ENCODE results near the gene ARHGAP4.

ARHGAP4 gene

DNA sequence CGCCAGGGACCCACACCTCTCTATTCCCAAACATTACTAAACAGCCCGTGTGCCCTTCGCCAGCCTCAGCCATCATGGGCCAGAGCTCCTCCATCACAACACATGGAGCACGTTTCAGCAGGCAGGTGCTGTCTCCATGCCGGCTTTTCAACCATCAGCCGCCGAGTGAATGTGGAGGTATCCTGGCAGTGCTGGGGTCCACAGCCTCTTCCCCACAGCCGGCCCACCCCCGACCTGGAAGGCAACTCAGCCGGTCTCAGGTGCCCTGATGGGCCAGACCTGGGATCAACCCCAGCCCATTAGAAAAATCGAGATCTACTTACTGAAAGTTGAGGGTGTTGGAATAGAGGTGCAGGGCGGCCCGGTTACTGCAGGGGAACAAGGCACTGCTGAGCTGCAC is 5.7 kb upstream of the ARHGAP4 start:
- intact Hi-C loops (cut with micrococcal nuclease): no loop called here
- H3K4me1 Mint-ChIP-seq (ENCODE audit: low read depth): peaks cover 50% of the 10 kb centered on the region
- H3K27me3 Mint-ChIP-seq: no peaks in the 10 kb centered on the region
- H3K27ac Mint-ChIP-seq: peak overlapping the region; percentile 95
- no peak overlapping the region for H3K4me3 Mint-ChIP-seq
- H3K9me3 Mint-ChIP-seq: no peaks in the 10 kb centered on the region
- peaks cover 59% of the 10 kb centered on the region for H3K36me3 Mint-ChIP-seq (ENCODE audit: low read depth)

DNA sequence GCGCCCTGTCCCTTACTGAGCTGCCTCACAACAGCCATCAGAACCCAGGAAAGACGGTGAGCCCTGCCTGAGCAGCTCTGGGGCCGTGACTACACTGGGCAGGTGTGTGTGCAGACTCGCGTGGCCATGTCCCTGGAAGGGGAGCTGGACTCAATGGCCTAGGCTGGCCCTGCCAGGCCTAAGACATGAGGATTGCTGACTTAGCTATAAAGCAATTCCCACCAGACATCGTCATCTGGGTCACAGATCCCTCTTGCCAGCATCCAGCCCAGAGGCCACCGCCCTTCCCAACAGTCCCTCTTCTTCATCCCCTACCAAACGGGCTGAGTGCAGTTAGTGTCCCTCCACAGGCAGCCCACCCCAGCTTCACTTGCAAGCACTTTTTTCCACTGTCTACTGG is 5.1 kb upstream of the ARHGAP4 start:
- peak overlapping the region; percentile 95 for H3K27ac Mint-ChIP-seq
- H3K9me3 Mint-ChIP-seq: no peaks in the 10 kb centered on the region
- peaks cover 60% of the 10 kb centered on the region for H3K36me3 Mint-ChIP-seq (ENCODE audit: low read depth)
- H3K4me3 Mint-ChIP-seq: no peak overlapping the region
- H3K27me3 Mint-ChIP-seq: no peaks in the 10 kb centered on the region
- intact Hi-C loops (cut with micrococcal nuclease): no loop called here
- H3K4me1 Mint-ChIP-seq (ENCODE audit: low read depth): peaks cover 51% of the 10 kb centered on the region

DNA sequence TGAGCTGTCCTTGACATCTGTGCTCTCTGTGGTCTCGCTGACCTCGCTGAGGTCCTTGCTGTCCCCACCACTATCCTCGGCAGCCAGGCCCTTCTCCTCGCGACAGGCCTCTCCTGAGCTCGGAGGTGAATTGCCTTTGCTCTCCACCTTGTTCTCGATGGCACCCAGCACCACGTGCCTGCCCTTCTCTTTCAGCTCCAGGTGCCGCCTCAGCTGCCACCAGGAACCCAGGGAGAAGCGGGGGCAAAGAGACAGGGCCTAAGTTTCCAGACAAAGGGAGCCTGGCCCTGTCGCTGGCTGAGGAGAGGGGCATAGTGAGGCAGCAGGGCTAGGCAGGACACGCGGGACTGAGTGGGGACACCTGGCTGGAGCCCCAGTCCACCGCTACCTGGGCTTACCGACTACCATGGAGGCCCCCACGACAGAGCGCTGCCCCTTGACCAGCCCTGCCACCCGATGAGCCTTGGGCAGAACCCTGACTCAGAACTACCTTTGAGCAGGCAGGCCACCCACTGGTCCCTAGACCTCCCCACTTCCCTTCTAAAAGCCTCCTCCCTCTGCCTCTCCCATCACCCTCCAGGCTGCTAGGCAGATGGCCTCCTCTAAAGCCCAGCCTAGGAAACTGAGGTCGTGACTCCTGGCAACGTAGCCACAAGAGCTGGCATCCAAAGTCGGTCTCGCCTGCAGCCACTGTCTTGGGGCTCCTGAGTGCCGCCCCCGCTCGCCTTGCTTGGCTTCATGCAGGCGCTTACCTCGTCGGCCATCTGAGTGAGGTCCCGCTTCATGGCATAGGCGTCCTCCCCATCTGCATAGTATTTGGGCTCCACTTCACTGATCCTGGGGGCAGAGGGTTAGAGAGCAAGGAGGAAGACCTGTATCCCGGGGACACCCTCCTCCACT is 4.2 kb upstream of the ARHGAP4 start:
- Mint-ChIP-seq H3K4me3 (no peak overlapping the region), H3K9me3 (no peaks in the 10 kb centered on the region)
- intact Hi-C loops (cut with micrococcal nuclease): no loop called here

DNA sequence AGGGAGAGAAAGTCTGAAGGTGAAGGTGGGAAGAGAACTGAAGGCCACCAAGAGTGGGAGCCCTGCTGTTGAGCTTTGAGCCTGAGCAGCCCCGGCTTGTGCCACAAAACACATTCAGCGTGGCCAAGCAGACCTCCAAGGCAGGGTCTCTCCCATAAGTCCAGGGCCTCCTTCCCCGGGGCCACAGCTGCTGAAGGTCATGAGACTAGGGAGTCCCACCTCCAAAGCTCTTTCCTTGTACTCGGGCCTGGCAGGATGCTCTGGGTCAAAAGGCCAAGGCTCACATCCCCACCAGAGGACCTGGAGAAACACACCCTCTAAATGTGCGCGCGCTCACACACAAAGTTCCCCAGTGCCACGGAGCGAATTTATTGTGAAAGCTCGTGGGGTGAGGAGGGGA is 3.5 kb upstream of the ARHGAP4 start:
- H3K4me3 Mint-ChIP-seq: no peak overlapping the region
- H3K36me3 Mint-ChIP-seq (ENCODE audit: low read depth): peaks cover 70% of the 10 kb centered on the region
- intact Hi-C loops (cut with micrococcal nuclease): no loop called here
- H3K27ac Mint-ChIP-seq: peak overlapping the region; percentile 95
- H3K27me3 Mint-ChIP-seq: no peaks in the 10 kb centered on the region
- no peaks in the 10 kb centered on the region for H3K9me3 Mint-ChIP-seq
- peaks cover 51% of the 10 kb centered on the region for H3K4me1 Mint-ChIP-seq (ENCODE audit: low read depth)

More for the DNA sequence above, 4.2 kb upstream of the ARHGAP4 start:
- no peaks in the 10 kb centered on the region for H3K27me3 Mint-ChIP-seq
- peak overlapping the region; percentile 95 for H3K27ac Mint-ChIP-seq
- peaks cover 51% of the 10 kb centered on the region for H3K4me1 Mint-ChIP-seq (ENCODE audit: low read depth)
- H3K36me3 Mint-ChIP-seq (ENCODE audit: low read depth): peaks cover 67% of the 10 kb centered on the region

DNA sequence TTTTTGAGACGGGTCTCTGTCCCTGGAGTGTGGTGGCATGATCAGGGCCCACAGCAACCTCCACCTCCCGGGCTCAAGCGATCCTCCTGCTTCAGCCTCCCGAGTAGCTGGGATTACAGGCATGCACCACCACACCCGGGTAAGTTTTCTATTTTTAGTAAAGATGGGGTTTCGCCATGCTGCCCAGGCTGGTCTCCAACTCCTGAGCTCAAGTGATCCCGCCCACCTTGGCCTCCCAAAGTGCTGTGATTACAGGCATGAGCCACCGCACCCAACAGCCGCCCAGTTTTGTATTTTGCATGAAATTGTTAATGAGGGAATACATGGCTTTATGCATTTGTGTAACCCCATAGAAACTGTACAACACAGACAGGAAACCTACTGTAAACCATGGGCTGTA is 2.8 kb upstream of the ARHGAP4 start:
- H3K4me3 Mint-ChIP-seq: peak overlapping the region; percentile 37
- H3K9me3 Mint-ChIP-seq: no peaks in the 10 kb centered on the region
- peaks cover 50% of the 10 kb centered on the region for H3K4me1 Mint-ChIP-seq (ENCODE audit: low read depth)
- H3K27me3 Mint-ChIP-seq: no peaks in the 10 kb centered on the region
- H3K27ac Mint-ChIP-seq: peak overlapping the region; percentile 95
- intact Hi-C loops (cut with micrococcal nuclease): no loop called here
- H3K36me3 Mint-ChIP-seq (ENCODE audit: low read depth): peaks cover 72% of the 10 kb centered on the region

DNA sequence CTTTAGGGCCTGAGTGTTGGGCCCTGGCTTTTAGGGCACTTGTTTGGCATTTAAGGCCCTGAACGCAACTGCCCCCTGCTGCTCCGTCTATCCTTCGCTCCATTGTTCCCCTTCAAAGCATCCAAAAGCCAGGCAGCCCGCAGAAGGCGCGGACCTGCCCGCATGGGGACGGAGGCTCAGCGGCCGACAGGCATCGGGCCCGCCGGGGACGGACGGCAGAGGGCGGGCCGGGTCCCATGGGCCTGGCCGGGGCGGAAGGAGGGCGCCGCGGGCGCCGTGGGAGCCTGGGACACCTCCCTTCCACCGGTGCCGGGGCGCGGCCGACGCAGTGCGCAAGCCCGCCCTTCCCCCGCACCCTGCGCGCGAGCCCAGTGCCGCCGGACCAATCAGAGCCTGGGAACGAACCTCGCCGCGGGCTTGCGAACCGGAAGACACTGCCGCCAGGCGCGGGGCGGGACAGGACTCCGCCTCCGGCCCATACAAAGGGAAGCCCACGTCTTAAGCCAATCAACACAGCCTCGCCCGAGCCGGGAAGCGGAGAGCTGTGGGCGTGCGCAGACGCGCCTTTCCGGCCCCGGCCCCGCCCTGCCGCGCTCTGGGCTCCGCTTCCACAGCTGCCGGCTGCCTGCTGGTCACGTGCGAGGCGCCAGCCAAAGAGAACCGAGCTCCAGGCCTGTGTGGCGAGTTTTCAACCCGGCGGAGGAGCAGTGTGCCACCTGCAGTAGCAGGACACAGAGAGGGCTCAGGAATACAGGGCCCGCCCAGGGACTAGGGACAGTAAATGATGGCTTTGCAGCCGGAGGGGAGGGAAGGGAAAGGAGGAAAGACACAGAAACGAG is 2.1 kb upstream of the ARHGAP4 start:
- H3K4me1 Mint-ChIP-seq (ENCODE audit: low read depth): peaks cover 54% of the 10 kb centered on the region
- H3K27me3 Mint-ChIP-seq: no peaks in the 10 kb centered on the region
- no peaks in the 10 kb centered on the region for H3K9me3 Mint-ChIP-seq
- H3K27ac Mint-ChIP-seq: peak overlapping the region; percentile 95
- peak overlapping the region; percentile 85 for H3K4me3 Mint-ChIP-seq
- peaks cover 75% of the 10 kb centered on the region for H3K36me3 Mint-ChIP-seq (ENCODE audit: low read depth)
- intact Hi-C loops (cut with micrococcal nuclease): no loop called here

DNA sequence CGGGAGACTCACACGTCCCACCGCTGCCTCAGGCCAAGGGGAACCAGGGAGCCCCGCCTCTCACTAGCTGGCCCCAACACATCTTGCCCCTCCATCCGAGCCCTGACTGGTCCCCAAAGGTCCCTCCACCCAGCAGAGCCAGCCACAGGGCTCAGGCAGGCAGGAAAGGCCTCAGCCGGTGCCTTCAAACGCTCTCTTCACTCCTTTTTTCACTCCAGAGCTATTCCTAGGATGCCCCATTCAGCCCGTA is 1.5 kb upstream of the ARHGAP4 start:
- no peaks in the 10 kb centered on the region for H3K27me3 Mint-ChIP-seq
- H3K9me3 Mint-ChIP-seq: no peaks in the 10 kb centered on the region
- peak overlapping the region; percentile 85 for H3K4me3 Mint-ChIP-seq
- H3K4me1 Mint-ChIP-seq (ENCODE audit: low read depth): peaks cover 59% of the 10 kb centered on the region
- peaks cover 75% of the 10 kb centered on the region for H3K36me3 Mint-ChIP-seq (ENCODE audit: low read depth)
- H3K27ac Mint-ChIP-seq: peak overlapping the region; percentile 95
- intact Hi-C loops (cut with micrococcal nuclease): no loop called here

DNA sequence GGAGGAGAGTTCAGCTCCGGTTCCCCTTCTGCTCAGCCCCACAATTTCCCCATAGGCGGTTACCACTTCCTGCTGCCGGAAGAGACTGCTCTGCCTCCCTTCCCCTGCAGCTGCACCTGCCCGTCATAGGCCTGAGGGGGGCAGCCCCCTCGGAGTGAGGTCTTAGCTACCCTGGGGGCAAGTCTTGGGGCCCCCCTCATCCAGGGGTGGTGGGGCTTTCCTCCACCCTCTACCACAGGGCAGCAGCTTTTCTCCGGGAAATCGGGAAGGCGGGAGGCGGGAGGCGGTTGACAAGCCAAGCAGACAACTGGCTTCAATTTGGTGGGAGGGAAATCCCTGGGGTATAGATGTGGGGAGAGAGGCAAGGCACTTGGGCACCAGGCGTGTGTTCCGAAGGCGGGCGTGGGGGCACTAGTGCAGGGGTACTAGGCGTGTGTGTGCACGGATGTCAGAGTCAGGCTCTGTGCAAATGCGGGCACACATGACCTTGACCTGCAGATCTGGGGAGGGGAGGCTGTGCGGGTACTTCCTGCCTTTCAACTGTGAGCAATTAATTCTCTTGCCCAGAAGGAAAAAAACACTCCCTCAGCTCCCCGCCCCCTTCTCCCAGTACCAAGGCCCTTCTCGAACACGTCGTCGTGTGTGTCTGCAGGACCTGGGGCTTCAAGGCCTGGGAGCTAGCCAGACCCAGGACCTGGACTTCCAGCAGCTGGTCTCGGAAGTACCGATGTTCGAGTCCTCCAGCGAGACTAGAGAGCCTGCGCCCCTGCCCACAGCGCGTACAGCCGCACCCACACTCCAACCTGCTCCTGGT is 1.0 kb upstream of the ARHGAP4 start:
- peak overlapping the region; percentile 85 for H3K4me3 Mint-ChIP-seq
- H3K36me3 Mint-ChIP-seq (ENCODE audit: low read depth): peaks cover 75% of the 10 kb centered on the region
- peak overlapping the region; percentile 95 for H3K27ac Mint-ChIP-seq
- no peaks in the 10 kb centered on the region for H3K27me3 Mint-ChIP-seq
- intact Hi-C loops (cut with micrococcal nuclease): no loop called here
- H3K9me3 Mint-ChIP-seq: no peaks in the 10 kb centered on the region
- H3K4me1 Mint-ChIP-seq (ENCODE audit: low read depth): peaks cover 64% of the 10 kb centered on the region

DNA sequence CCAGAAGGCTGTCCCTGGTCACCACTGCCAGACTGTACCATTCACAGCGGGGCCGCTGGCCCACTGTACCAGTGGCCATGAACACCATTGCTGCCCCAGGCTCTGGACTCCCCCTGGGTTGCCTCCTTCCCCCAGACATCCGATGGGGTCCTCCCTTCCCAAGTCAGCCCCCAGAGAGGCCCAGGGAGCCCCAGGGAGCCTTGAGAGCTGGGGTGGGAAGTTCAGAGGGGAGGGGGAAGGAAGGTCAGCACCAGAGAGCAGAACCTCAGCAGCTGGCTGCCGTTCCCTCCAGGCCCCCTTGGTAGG is 441 bp upstream of the ARHGAP4 start:
- H3K4me3 Mint-ChIP-seq: peak overlapping the region; percentile 85
- intact Hi-C loops (cut with micrococcal nuclease): no loop called here
- peaks cover 64% of the 10 kb centered on the region for H3K4me1 Mint-ChIP-seq (ENCODE audit: low read depth)
- H3K9me3 Mint-ChIP-seq: no peaks in the 10 kb centered on the region
- H3K27ac Mint-ChIP-seq: peak overlapping the region; percentile 95
- no peaks in the 10 kb centered on the region for H3K27me3 Mint-ChIP-seq
- H3K36me3 Mint-ChIP-seq (ENCODE audit: low read depth): peaks cover 75% of the 10 kb centered on the region

DNA sequence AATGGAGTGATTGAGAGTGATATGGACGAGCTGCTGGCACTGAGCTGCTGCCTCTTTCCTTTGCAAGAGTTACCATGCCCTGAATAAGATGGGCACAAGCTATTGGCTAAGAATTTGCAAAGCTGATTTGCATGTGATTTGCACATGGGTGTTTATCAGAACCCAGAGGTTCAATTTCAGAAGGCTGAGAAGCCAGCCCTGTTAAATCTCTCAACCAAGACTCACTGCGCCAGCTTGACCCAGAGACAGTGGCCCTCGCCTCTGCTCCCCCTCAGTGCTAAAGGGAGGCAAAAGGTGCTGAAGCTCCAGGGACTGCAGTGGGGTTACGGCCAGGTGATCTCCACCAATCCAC is 701 bp downstream of the ARHGAP4 start:
- Mint-ChIP-seq H3K36me3 (ENCODE audit: low read depth) (peaks cover 75% of the 10 kb centered on the region), H3K27me3 (no peaks in the 10 kb centered on the region), H3K4me3 (peak overlapping the region; percentile 90), H3K9me3 (no peaks in the 10 kb centered on the region), H3K27ac (peak overlapping the region; percentile 95), H3K4me1 (ENCODE audit: low read depth) (peaks cover 53% of the 10 kb centered on the region)
- intact Hi-C loops (cut with micrococcal nuclease): loop anchor here (1.0 kb wide), 1 partner anchor 131 kb away; the partner anchor contains the start of genes IDH3G and SSR4

DNA sequence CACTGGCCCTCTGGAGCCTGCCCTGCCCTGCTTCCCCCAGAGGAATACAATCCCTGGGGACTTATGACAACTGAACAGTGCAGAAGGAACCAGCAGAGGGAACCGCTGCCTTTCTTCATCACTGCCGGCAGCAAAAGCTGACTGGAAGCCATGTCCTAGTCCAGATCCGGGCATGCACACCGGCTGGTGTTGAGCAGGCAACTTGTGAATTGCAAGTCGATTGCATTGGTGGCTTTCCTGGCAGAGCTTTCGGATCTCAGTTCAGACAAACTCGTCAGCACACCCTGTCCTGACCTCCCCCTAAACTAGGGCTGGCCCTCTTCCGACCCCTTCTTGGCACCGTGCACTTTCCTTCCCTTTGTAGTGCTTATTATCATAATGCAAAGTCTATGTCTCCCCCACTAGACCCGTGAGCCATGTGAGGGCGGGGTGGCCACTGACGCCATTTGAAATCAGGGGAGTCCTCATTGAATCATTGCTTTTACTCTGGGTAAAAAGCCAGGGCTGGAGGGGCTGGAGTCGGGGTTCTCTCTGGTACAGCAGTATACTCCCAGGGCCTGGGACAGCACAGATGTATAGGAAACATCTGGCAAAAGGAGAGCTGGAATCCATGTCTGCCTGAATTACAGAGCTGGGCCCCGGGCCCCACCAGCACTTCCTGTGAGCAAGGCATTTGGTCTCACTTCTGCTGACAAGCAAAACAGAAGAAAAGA is 1.8 kb downstream of the ARHGAP4 start:
- Mint-ChIP-seq H3K4me1 (ENCODE audit: low read depth) (peaks cover 43% of the 10 kb centered on the region), H3K27me3 (no peaks in the 10 kb centered on the region), H3K4me3 (peak overlapping the region; percentile 90), H3K9me3 (no peaks in the 10 kb centered on the region), H3K27ac (peak overlapping the region; percentile 95), H3K36me3 (ENCODE audit: low read depth) (peaks cover 75% of the 10 kb centered on the region)
- intact Hi-C loops (cut with micrococcal nuclease): no loop called here

DNA sequence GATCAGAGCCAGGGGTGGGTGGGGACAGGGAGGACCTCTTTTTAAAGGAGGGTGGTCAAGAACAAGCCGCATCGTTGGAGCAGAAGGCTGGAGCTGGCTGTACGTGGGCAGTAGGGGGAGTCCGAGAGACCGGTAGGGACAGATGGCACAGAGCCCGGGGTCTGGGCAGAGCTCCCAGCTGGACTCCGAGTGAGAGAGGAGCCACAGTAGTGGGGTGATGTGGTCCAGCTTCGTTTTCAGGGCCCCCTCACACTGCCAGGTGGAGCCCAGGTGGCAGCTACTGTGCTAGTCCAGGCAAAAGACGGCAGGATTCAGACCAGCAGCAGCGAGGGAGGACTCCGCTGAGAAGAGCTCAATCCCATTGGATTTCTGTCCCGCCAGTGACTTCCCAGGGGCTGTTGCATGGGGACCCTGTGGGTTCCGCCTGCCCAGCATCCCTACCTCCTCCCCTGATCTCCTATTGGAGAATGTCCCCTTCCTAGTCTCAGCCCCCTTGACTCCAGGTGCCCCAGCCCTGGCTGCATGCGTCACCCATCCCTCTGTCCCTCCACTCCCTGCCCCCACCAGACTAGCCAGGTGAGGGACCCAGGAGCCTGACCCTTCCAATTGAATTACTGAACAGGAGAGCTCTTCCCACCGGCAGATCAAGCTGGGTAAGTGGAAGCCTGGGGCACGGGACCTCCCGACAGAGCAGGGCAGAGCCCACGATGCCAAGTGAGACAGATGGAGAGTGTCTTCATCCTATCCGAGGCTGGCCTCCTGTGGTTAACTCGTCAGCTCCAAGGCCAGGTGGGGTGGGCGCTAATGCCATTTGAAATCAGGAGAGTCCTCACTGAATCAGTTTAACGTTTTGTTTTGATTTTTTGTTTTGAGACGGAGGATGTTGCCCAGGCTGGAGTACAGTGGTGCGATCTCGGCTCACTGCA is 2.9 kb downstream of the ARHGAP4 start:
- Mint-ChIP-seq H3K9me3 (no peaks in the 10 kb centered on the region), H3K4me1 (ENCODE audit: low read depth) (peaks cover 35% of the 10 kb centered on the region), H3K27me3 (no peaks in the 10 kb centered on the region), H3K36me3 (ENCODE audit: low read depth) (peaks cover 84% of the 10 kb centered on the region), H3K4me3 (peak overlapping the region; percentile 90), H3K27ac (peak overlapping the region; percentile 95)
- intact Hi-C loops (cut with micrococcal nuclease): no loop called here
